Left kidney (tissue), 2 donors: ENCODE data around the gene MB. TPM values are rescaled to one million over a fixed set of nuclear protein-coding genes. Genes with fewer than 3 reads are reported as not detected.

ENCODE experiments used
- DNase-seq: peaks from one replicate; pipeline ENCODE4 v3.0.0-alpha.2; 2013
- polyA plus RNA-seq: library from polyadenylated mRNA; unstranded; fragments of 120-200 nt; gene quantifications from one replicate; pipeline ENCODE4 v1.2.1, GENCODE V29; 2013; ENCODE audit not compliant: insufficient read length

Gene MB
- polyA plus RNA-seq, 1 donor = not detected

DNA sequence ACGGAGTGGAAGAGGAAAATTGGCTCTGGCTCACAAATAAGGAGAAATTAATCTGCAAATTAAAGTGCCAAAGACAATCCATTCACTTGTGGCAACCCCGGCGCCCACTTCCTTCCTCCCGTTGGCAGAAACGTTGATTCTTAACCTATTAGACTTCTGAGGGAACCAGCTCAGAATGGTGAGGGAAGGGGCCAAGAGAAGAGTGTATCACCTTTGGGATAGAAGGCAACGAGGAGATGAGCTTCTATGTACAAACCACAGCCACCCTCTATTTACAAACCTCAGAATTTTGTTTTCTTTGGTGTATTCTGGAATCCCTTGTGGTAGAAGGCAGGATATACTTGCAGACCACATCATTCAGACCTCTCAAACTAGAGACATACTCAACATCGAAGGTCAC lies 1.1 kb downstream of the MB start:
- no peak for DNase-seq

DNA sequence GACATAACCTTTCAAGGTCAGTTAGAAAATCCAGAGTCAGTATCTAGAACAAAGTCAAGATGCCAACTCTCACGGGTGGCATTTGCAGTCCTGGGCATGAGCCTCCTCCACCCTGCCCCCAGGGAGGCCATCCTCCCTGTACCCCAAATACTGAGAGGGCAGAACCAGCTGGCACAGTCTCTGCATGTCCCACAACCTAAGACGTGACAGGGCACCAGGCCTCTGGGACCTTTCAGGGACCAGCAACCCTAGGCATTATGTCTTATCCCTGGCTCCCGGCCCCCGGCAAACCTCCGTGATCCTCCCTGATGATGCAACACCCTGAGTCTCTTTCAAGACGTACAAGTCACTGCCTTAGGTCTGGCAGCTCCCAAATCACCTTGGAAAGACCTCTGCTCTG lies 2.0 kb downstream of the MB start:
- no peak for DNase-seq

DNA sequence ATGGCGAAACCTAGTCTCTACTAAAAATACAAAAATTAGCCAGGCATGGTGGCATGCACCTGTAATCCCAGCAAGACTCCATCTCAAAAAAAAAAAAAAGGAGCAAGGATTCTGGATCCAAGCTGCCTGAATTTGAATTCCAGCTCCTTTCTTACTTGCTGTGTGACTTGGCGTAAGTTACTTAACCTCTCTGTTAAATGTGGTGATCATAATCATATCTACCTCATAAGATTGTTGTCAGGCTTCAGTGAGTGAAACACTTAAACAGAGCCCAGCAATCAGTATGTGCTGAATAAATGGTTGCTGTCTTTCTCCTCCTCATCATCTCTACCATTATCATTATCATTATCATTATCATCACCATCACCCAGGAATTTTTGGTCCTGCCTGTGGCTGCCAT lies 2.7 kb downstream of the MB start:
- no peak for DNase-seq

DNA sequence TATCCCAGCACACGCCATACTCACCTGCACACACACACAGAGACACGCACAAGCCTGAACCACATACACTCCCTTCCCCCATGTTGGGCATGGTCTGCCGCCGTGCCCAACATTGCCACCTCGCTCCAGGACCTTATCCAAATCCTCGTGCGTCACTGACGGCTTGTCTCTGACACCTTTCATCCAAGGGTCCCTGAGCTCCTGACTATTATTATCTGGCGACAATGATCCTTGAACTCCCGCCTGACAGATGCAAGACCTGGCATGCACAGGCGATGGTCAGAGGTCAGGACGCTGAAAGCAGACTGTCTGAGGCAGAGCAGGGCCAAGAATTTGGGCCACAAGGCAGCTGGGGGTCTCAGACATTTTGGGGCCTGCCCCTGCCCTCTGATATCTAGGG lies 4.2 kb downstream of the MB start:
- DNase-seq = no peak

DNA sequence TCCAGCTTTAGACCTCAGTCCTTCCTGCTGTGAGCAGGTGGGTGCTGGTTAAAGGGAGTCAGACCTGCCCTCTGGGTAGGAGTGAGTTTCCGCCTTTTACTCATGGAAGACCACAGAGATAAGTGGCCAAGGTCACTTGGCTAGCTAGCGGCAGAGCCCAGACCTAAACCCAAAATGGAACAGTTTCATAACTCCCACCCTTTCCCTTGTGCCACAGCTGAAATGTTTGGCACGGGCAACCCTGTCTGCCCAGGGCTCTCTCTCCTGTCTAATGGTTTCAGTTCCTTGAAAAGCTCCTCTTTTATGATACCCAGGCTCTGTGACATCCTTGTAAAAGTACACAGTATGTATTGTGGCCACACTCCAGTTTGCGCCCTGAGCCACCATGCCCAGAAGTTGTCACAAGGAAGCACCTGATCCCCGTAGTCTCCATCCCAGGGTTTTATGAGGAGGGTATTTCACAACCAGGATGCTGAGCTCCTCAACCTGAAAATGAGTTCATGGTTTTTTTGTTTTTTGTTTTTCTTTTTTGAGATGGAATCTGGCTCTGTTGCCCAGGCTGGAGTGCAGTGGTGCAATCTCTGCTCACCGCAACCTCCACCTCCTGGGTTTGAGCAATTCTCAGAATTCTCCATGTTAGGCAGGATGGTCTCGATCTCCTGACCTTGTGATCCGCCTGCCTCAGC lies 5.1 kb downstream of the MB start:
- DNase-seq = no peak

DNA sequence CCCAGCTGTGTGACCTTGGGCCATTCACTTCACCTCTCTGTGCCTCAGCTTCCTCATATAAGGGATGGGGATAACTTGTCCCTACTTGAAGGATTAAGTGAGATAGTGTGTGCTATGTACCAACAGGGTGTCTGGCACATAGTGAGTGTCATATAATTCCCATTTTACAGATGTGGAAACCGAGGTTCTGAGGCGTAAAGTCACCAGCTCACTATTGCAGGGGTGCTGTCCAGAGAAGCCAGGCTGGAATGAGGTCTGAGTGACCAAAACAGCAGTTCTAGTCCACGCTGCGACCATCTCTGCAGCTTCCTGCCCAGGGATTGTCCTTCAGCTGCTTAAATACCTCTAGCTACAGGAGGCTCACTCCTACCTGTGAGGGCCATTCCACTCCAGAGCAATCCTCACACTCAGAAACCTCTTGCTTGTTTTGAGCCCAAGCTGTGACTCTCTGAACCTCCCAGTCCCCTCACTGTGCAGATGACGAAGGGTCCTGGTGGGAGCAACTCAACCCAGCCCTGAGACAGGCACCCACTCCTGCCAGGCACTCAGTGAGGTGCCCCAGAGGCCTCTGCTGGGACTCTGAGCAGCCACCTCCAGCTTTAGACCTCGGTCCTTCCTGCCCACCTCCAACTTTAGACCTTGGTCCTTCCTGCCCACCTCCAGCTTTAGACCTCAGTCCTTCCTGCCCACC lies 5.8 kb downstream of the MB start:
- no peak for DNase-seq

DNA sequence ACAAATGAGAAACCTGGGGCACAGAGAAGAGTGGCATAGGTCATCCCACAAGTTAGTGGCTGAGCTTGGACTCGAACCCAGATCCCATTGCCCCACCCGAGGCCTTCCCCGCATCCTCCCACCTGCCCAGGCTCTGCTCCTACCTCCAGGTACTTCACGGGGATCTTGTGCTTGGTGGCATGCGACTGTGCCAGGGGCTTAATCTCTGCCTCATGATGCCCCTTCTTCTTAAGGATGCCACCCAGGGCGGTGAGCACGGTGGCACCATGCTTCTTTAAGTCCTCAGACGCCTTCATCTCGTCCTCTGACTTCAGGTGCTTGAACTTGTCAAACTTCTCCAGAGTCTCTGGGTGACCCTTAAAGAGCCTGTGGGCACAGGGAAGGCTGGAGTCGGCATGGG lies 6.4 kb downstream of the MB start:
- no peak for DNase-seq

DNA sequence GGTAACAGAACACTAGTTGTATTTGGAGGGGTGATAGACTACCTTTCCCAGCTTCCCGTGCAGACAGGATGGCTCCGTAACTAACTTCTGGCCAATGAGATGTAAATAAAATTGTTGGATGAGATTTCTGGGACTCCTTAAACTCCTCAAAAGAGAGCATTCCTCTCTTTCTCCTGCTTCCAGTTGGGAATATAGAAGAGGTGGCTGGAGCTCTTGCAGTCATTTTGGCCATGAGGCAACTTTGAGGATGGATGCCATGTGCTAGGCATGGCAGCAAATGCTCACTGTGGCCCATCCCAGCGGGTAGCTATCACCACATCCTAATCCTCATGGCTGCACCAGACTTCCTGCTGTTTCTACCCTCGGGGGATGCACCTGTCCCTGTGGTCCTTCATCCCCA lies 7.4 kb downstream of the MB start:
- DNase-seq = no peak

DNA sequence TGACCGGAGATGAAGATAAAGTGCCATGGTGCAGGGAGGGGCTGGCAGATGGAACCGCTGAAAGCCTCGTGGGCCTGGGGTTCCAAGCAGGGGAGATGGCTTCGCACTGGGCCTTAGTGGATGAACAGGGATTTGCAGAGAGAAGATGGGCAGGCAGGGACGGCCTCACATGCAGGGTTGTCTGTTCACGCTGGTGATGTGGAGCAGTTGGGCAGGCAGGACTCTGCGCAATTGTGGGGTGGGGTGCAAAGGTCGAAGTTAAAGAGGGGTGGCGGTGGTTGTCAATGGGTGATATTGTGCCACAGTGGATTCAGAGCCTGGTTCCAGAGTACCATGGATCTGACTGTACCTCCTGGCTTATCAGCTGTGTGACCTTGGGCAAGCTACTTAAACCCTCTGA lies 7.9 kb downstream of the MB start:
- no peak for DNase-seq

DNA sequence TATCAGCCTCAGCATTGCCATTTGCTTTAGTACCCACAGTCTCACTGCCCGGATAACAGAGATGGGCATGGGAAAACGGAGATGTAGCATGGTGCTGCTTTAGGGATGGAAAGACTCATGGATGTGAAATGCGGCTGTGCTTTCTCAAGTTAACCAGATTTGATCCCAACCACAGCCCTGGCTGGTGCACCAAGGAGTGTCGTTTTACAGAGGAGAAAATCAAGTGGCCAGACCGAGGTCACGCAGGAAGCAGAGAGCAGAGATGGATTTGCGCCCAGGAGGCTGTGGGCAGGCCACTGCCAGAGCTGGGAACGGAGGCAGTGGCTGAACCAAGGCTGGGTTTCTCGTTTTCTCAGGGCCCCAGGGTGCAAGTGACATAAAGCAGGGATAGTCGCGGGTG lies 9.0 kb downstream of the MB start:
- no peak for DNase-seq

DNA sequence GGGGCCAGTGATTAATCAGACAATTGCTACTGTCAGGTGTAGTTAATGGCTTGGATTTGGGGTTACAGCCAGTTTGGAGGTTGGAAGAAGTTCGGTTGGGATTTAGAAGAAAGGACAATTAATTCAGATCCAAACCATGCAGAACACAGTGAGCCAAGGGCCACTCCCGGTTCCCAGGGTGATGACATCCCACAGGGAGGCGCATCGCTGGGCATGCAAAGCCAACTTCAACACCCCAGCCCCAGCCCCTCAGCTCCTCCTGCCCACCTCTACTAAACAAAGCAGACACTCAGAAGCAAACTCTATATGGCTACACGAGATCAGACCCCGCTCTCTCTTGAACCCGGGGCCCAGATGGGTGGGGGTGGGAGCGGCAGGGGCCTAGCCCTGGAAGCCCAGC lies 10.2 kb downstream of the MB start:
- no peak for DNase-seq

DNA sequence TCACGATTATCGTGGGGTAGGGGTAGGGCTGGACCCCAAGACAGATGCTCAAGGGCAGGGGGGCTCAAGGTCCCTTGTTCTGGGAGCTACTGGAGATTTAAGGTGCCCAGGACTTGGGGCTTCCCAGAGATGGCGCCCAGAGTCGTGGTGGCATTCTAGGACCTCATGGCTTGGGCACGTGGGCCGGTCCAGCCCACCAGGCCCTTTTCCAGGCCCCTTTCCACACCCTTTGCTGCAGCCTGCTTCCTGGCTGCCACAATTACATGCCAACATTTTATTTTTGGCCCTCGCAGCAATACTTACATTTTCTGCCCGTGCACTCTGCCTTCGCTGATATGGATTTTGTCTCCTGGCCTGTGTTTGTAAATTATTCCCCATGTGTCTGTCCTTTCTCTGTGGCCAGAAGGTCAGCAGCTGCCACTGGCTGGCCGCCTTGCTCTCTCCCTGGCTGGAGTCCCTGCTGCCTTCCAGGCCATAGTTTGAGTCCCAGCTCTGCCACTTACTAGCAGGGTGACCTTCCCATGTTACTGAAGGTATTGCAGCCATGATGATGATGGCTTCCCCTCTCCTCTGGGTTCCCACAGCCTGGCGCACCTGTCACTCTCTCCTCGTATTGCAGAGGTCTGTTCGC lies 11.2 kb downstream of the MB start:
- DNase-seq = no peak

DNA sequence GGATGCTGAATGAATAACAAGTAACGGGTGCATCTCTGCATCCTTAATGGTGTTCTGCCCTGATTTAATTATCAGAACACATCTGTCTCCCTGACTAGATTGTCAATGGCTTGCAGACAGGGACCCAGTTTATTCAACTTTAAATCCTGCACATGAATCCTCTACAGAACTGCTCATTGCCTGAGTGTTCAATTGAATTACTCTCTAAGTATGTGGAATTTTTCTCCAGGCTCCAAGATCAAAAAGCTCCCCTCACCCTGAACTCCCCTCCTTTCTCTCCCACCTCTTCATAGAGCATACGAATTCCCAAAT lies 11.8 kb downstream of the MB start:
- no peak for DNase-seq

DNA sequence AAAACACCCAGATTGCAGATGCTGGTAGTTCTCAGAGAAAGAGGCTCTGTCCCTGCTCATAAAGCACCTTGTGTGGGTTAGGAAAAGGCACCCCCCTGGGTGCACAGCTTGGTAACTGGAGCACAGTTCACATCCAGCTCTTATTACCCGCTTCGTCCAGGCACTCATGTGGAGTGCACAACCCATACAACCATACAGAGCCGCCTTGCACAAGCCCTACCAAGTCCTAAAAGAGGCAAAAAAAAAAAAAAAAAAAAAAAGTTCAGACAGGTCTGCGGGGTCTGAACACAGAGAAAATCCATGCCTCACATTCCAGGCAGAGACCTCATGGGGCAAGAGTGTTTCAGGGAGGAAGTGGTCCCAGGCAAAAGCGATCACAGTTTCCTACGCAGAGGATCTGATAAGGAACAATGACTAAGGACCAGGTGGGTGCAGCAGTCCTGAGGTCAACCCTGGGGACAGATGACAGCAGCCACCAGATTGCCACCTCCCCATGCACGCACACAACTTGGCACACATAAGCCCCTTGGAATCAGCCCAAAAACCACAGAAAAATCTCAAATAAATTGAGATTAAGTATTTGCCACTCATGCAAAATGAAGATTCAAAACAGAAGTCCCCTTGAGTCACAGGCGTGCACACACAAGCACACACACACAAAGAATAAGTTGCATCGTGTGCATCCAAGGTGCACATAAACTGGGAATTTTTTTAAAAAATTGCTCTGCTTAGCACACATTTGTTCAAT lies 12.3 kb downstream of the MB start:
- no peak for DNase-seq

DNA sequence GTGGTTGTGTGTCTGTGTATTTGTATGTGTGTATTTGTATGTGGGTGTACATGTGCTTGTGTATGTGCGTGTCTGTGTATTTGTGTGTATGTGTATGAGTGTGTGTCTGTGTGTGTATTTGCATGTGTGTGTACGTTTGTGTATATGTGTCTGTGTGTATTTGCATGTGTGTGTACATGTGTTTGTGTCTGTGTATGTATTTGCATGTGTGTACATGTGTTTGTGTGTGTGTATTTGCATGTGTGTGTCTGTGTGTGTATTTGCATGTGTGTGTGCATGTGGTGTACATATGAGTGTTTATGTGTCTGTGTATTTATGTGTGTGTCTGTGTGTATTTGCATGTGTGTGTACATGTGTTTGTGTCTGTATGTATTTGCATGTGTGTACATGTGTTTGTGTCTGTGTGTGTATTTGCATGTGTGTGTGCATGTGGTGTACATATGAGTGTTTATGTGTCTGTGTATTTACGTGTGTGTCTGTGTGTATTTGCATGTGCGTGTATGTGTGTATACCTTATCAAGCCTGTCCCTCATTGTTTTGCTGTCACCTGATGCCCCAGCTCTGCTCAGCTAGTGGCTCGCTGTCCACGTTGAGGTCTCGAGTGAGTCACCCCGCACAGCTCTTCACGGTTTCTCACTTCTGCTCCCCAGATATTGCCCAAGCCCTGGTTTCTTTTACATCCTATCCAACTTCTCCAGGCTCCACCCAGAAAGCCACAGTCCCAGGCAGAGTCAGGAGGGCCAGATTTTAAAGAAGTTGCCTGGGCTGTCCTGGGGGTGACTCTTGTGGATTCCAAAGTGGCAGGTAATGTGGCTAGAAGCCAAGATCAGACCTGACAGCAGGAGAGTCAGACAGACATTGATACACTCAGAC lies 15.2 kb downstream of the MB start:
- DNase-seq = no peak

DNA sequence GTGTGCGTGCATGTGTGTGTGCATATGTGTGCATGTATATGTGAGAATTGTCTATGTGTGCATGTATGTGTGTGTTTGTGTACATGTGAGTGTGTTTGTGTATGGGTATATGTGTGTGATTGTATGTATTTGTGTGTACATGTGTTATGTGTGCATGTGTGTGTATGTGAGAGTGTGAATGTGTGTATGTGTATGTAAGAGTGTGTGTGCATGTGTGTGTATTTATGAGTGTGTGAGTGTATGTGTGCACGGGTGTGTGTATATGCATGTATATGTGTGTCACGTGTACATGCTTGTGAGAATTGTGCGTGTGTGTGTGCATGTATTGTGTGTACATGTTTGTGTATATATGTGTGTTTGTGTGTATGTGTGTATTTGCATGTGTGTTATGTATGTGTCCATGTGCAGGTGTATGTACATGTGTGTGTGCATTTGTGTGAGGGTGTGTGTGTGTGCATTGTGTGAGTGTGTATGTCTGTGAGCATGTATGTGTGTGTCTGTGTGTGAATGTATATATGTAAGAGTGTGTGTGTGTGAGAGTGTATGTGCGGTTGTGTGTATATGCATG lies 16.0 kb downstream of the MB start:
- DNase-seq = no peak

DNA sequence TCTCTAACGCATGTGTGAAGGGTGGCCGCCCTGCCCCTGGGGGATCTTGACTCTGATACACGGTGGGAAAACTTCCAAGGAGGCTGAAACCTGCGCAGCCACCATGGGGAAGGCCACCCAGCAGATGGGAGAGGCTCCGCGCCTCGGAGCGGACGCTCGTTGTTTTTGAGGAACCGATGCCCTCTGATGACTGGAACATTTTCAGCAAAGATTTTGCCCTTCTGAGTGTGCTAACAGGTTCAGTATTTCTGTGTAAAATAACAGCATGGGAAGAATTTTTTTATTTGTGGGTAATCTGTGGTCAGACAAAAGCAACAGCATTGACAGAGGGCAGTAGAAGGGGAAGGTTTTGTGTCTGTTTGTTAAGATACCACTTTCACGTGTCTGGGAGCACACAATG lies 16.7 kb downstream of the MB start:
- no peak for DNase-seq

DNA sequence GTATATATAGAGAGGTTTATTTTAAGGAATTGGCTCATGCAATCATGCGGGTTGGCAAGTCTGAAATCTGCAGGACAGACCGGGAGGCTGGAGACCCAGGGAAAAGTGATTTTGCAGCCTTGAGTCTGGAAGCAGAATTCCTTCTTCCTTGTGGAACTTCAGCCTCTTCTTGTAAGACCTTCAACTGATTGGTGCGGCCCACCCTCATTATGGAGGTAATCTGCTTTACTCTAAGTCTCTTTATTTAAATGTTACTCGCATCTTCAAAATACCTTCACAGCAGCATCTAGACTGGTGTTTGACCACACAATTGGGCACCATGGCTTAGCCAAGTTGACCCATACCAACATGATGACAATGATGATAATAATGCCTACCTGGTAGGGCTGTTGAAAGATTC lies 17.8 kb downstream of the MB start:
- DNase-seq = no peak

DNA sequence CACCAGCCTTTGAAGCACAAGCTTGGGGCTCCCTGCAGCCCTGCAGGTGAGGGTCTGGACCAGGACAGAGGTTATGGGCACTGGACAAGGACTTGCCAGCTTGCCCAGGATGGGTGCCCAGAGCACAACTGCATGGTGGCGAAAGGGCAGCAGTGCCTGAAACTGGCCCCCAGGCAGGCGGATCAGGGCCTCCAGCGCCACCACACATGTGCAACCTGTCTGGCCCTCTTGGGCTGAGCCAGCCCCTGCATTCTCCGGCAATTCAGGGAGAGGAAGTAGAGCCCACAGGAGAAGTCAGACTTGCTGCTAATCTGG lies 18.8 kb downstream of the MB start:
- no peak for DNase-seq

DNA sequence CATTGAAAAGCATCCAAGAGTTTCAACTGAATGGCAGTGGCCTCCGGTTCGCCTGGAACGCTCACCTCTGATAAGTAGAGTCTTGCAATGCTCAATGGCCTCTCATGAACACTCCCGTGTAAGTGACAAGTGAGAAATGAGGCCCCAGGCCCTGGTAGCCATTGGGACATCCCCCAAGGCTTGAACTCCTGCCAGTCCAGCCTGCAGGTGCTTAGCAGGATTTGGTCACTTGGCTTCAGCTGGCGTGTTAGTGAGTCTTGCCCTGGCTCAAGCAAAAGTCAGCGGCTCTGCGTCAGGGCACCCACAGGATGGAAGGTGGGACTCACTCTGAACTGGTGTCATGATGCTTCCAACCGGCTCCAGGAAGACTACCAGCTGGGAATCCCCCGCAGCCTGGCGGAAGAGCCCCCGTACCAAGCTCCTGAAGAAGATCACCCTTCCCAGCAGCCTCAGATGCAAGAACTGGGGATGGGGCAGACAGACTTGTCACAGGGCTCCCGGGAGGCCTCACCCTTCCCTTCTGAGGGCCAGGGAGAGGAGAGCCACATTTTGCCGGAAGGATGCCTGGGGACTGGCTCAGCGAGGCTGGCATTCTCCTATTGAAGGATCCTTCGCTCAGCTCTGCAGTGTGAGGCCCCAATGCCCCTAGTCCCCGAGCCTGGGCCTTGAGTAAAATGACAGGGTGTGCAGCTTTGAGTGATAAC lies 19.3 kb downstream of the MB start:
- DNase-seq = no peak

DNA sequence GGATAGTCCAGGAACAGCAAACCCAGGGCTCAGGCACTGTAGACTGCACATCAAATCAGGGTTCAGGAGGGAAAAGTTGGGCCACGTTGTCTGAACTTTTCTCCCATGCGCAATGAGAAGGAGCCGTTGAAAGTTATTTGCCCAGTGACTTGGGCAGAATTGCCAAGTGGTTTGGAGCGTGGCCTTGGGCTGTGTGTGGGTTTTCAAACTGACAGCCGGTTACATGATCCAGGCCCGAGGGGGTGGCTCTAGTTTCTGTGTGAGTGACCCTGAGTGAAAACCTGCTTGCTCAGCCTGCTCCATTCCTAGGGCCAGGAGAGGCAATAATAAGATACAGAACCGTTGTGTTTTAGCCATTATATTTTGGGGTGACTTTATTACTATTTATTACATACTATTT lies 20.3 kb downstream of the MB start:
- DNase-seq = no peak

DNA sequence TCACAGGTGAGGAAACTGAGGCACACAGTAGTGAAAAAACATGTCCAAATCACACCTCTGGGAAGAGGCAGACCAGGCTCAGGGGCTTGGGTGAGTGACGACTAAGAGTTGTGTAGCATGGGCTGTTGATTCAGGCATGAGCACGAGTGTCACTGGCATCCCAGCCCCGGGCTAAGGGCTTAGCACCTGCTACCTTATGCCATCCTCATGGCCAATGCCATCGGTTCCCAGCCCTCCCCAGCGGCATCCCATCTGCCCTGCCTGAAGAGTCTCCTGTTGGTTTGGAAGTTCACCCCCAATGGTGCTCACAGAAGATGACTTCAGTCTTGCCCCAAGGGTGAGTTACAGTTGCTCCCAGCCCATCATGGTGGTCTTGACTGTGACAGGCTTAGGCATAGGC lies 22.4 kb downstream of the MB start:
- no peak for DNase-seq
